ENCODE data around the gene MUS81. TPM values are rescaled to one million over a fixed set of nuclear protein-coding genes. Genes with fewer than 3 reads are reported as not detected.
A peak's percentile ranks its signal among the peaks of the same experiment; 100 is the strongest.
"Not testable (repeated sequence)": the region's sequence is repeated elsewhere in the genome, so short reads cannot be mapped to it uniquely, and the experiment has no call there.

Gene MUS81
- total RNA-seq, 2 donors from 2014 or later, result 64.3 to 68.6 TPM

DNA sequence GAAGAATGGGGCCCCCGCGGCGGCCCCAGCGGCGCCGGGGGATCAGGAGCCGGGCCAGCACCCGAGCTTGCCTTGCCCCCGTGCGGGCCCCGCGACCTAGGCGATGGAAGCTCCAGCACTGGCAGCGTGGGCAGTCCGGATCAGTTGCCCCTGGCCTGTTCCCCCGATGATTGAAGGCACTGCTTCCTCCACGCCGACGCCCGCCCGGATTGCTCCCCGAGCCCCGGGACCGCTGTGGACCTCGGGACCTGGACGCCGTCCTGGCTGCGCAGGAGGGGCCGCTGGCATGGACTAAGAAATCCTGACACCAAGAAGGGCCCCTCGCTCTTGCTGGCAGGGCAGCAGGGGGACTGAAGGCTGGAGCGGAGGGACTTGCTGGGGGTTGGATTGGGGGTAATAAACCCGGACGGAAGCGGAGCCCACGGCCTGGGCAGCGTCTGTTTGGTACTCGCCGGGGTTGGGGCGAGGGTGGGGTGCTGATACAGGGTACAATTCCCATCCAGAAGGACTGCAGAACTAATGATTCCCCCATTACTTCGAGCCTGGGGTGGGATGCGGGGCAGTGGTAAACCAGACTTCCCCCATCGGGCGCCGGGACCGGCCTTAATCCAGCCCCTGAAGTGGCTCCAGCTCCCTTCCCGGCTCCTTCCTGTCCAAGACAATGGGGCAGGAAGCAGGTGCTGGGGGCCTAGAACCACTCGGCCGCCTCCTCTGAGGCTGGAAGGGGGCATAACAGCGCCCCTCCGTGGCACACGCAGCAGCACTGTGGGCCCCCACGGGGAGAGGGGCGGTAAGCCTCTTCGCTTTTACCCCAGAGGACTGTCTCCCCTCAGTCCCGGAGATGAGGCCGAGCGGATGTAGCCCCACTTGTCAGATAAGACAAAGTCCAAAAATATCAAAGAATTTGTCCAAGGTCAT, 31.2 kb downstream of the MUS81 start:
- Histone ChIP-seq H3K9me3 (no peaks in the 10 kb centered on the region), H3K4me1 (replicated peaks) (peaks cover 17% of the 10 kb centered on the region), H3K36me3 (no peaks in the 10 kb centered on the region), H3K27me3 (replicated peaks; ENCODE audit: insufficient read depth) (no peaks in the 10 kb centered on the region), H3K27ac (peak overlapping the region; percentile 89 to 93), H3K4me3 (peak overlapping the region; percentile 52 to 73)
- no peak for DNase-seq (ENCODE audit: low spot score)
- TF ChIP-seq POLR2A (IDR thresholded peaks at IDR 0.05), result no peak
- TF ChIP-seq POLR2AphosphoS5 (IDR thresholded peaks at IDR 0.05), result no peak
- TF ChIP-seq, protein P1, sequence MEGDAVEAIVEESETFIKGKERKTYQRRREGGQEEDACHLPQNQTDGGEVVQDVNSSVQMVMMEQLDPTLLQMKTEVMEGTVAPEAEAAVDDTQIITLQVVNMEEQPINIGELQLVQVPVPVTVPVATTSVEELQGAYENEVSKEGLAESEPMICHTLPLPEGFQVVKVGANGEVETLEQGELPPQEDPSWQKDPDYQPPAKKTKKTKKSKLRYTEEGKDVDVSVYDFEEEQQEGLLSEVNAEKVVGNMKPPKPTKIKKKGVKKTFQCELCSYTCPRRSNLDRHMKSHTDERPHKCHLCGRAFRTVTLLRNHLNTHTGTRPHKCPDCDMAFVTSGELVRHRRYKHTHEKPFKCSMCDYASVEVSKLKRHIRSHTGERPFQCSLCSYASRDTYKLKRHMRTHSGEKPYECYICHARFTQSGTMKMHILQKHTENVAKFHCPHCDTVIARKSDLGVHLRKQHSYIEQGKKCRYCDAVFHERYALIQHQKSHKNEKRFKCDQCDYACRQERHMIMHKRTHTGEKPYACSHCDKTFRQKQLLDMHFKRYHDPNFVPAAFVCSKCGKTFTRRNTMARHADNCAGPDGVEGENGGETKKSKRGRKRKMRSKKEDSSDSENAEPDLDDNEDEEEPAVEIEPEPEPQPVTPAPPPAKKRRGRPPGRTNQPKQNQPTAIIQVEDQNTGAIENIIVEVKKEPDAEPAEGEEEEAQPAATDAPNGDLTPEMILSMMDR (IDR thresholded peaks at IDR 0.05), result no peak
- 14% methylated on average over 44 of the region's 57 CpGs for WGBS
- intact Hi-C loops (cut with DNase I), result no loop called here

DNA sequence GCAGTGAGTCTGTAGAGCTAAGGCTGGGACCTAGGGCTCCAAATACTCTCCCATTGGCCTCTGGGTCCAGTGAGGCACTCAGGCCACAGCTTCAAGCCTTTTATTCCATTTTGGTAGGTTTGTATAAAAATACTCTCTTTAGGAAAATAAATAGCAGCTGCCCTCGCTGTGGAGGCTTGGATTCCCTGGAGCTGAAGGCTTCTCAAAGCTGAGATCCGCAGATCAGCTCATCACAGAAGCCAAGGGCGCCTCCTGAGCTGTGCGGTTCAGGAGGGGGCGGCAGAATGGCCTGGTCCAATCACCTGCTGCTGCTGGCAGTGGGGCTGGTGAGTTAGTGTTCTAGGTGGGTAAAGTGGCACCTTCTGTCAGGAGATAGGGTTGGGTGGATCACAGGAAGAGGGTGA, 31.9 kb downstream of the MUS81 start:
- H3K27me3 ChIP-seq (replicated peaks; ENCODE audit: insufficient read depth); H3K9me3 ChIP-seq; DNase-seq (ENCODE audit: low spot score); intact Hi-C loops (cut with DNase I); H3K36me3 ChIP-seq: not testable (repeated sequence)
- Histone ChIP-seq H3K4me3 (peak overlapping the region in 1 of 2 donors; percentile 73), H3K4me1 (replicated peaks) (peaks cover 17% of the 10 kb centered on the region), H3K27ac (peak overlapping the region; percentile 89 to 93)
- 65% methylated on average over 5 of the region's 5 CpGs for WGBS

DNA sequence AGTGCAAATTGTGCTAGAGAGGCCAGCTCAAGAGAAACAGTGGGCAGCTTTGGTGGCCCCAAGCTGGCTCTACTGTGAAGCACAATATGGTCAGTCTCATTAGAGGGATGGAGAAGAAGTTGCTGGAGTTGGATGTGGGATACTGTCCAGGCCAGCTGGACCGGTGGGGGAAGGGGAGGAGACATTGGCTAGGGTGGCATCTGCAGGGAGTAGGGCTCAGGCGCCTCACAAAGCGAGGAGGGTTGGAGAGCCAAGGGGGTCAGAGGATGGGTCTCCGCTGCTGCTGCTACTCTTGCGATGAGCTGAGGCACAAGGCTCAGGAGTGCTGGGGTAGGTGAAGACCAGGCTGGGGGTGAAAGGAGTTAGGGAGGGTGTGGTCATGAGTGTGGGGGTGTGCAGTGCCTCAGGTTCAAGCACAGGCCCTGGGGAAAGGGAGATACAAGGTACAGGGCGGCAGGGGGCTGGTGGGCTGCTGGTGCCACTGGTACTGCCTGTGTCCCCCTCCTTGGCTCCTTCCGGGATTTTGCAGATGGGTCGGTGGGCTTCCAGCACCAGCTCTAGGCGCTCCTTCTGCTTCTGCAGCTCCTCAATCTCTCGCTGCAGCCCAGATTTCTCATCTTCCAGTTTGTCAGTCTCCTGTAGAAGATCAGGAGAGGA, 32.6 kb downstream of the MUS81 start:
- H3K4me3 ChIP-seq, result no peak overlapping the region
- no peaks in the 10 kb centered on the region for H3K9me3 ChIP-seq
- H3K4me1 ChIP-seq (replicated peaks), result peaks cover 11% of the 10 kb centered on the region
- no peaks in the 10 kb centered on the region for H3K27me3 ChIP-seq (replicated peaks; ENCODE audit: insufficient read depth)
- no peaks in the 10 kb centered on the region for H3K36me3 ChIP-seq
- TF ChIP-seq, protein P1 (IDR thresholded peaks at IDR 0.05), result no peak
- TF ChIP-seq POLR2AphosphoS5 (IDR thresholded peaks at IDR 0.05) (no peak), POLR2A (IDR thresholded peaks at IDR 0.05) (no peak)
- no peak for DNase-seq (ENCODE audit: low spot score)
- H3K27ac ChIP-seq, result peak overlapping the region in 1 of 2 donors; percentile 50
- WGBS, result 77% methylated on average over 10 of the region's 10 CpGs
- intact Hi-C loops (cut with DNase I), result no loop called here

DNA sequence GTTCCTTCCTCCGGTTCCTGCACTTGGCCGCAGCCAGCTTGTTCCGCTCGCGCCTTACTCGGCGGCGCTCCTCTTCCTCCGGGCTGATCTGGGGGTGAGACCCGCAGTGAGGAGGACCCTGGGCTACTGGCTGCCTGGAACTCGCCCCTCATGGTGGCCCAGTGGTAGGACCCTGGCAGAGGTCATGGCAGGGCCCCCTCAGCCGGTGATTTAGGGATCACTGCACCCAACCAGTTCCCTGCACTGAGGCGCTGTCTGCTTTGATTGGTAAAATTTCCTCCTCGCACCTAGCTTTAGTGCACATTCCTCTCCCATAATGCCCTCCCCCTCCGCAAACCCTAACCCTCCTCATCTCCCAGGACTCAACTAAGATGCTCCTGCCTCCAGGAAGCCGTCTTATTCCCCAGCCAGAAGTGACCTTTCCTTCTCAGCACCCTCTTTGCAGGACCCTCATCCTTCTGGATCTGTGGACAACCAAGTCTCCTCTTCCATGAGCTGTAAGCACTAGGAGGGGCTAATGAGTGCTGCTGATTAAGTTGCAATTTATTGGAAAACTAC, 33.9 kb downstream of the MUS81 start:
- TF ChIP-seq POLR2AphosphoS5 (IDR thresholded peaks at IDR 0.05), result no peak
- no peak for TF ChIP-seq POLR2A (IDR thresholded peaks at IDR 0.05)
- TF ChIP-seq, protein P1 (IDR thresholded peaks at IDR 0.05), result no peak
- H3K4me1 ChIP-seq (replicated peaks), result peaks cover 10% of the 10 kb centered on the region
- no peaks in the 10 kb centered on the region for H3K36me3 ChIP-seq
- no peaks in the 10 kb centered on the region for H3K9me3 ChIP-seq
- H3K4me3 ChIP-seq, result no peak overlapping the region
- 82% methylated on average over 16 of the region's 16 CpGs for WGBS
- no peak for DNase-seq (ENCODE audit: low spot score)
- intact Hi-C loops (cut with DNase I), result no loop called here
- H3K27me3 ChIP-seq (replicated peaks; ENCODE audit: insufficient read depth), result no peaks in the 10 kb centered on the region
- peak overlapping the region; percentile 50 to 61 for H3K27ac ChIP-seq

DNA sequence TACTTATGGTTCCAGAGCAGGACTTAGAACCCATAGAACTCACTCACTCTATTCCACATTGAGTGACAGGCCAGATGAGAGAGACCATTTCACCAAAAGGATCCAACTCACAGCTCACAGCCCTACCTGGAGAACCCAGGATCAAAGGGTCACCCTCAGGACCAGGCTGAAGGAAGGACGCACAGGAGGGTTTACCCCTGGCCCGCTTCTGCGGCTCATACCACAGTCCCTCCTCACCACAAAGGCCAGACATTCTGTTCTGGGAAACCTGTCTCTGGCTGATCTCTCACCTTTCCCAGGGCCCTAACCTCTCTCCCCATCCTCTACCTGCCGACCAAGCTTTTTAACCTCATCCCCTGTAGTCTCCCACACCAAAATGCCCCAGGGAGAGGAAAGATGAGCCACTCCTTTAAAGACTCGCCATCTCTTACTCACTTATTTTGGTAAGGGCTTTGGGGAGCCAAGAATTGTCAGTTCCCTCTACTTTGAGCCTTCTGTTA, 35.3 kb downstream of the MUS81 start:
- WGBS, result 93% methylated on average over 5 of the region's 5 CpGs
- Histone ChIP-seq H3K27ac (no peak overlapping the region), H3K4me3 (no peak overlapping the region), H3K9me3 (no peaks in the 10 kb centered on the region), H3K4me1 (replicated peaks) (peaks cover 10% of the 10 kb centered on the region), H3K27me3 (replicated peaks; ENCODE audit: insufficient read depth) (no peaks in the 10 kb centered on the region), H3K36me3 (no peaks in the 10 kb centered on the region)
- DNase-seq (ENCODE audit: low spot score), result no peak
- TF ChIP-seq, protein P1 (IDR thresholded peaks at IDR 0.05), result no peak
- TF ChIP-seq POLR2AphosphoS5 (IDR thresholded peaks at IDR 0.05), result no peak
- no peak for TF ChIP-seq POLR2A (IDR thresholded peaks at IDR 0.05)
- intact Hi-C loops (cut with DNase I), result no loop called here
